CD4-positive, alpha-beta T cell treated with Interleukin-2 at 100 ng/mL for 4 hours (primary cell): ENCODE results near the gene CCK.
"Not testable (repeated sequence)": the region's sequence is repeated elsewhere in the genome, so short reads cannot be mapped to it uniquely, and the experiment has no call there.

Experiments used
- DNase-seq: peaks from one replicate; pipeline ENCODE4 v3.0.0-alpha.2; 2020; ENCODE audit warnings: low spot score

The CCK gene

GRCh38 chr3:42266085-42266484 lies at the start of gene CCK:
TSS of gene CCK (minus strand) at chr3:42266185. CDS start at chr3:42263630, 2,555 bp downstream.
- DNase-seq: no peak

GRCh38 chr3:42314411-42314810 lies 48.4 kb upstream of the CCK start:
- DNase-seq: no peak

GRCh38 chr3:42308651-42309050 lies 42.7 kb upstream of the CCK start:
- no peak for DNase-seq

- no peak for DNase-seq
Measured at GRCh38 chr3:42306499-42306898, 40.5 kb upstream of the CCK start.

GRCh38 chr3:42302924-42303634 lies 37.1 kb upstream of the CCK start:
- DNase-seq: no peak

- no peak for DNase-seq
Measured at GRCh38 chr3:42301446-42302175, 35.6 kb upstream of the CCK start.

- DNase-seq: no peak
Measured at GRCh38 chr3:42300778-42301177, 34.8 kb upstream of the CCK start.

GRCh38 chr3:42300013-42300412 lies 34.0 kb upstream of the CCK start:
- no peak for DNase-seq

- no peak for DNase-seq
Measured at GRCh38 chr3:42298259-42298658, 32.3 kb upstream of the CCK start.

- no peak for DNase-seq
Measured at GRCh38 chr3:42292009-42292408, 26.0 kb upstream of the CCK start.

GRCh38 chr3:42290966-42291714 lies 25.2 kb upstream of the CCK start:
- no peak for DNase-seq

- no peak for DNase-seq
Measured at GRCh38 chr3:42289026-42289425, 23.0 kb upstream of the CCK start.

- DNase-seq: no peak
Measured at GRCh38 chr3:42288385-42288784, 22.4 kb upstream of the CCK start.

GRCh38 chr3:42287423-42287822 lies 21.4 kb upstream of the CCK start:
- not testable (repeated sequence) for DNase-seq

GRCh38 chr3:42277676-42278075 lies 11.7 kb upstream of the CCK start:
- no peak for DNase-seq

GRCh38 chr3:42276141-42277132 lies 10.5 kb upstream of the CCK start:
- no peak for DNase-seq

- DNase-seq: no peak
Measured at GRCh38 chr3:42275217-42275616, 9.2 kb upstream of the CCK start.

- DNase-seq: no peak
Measured at GRCh38 chr3:42274266-42274665, 8.3 kb upstream of the CCK start.

- no peak for DNase-seq
Measured at GRCh38 chr3:42273361-42273760, 7.4 kb upstream of the CCK start.

GRCh38 chr3:42271786-42272185 lies 5.8 kb upstream of the CCK start:
- DNase-seq: no peak

- DNase-seq: no peak
Measured at GRCh38 chr3:42270561-42270960, 4.6 kb upstream of the CCK start.

GRCh38 chr3:42269647-42270046 lies 3.7 kb upstream of the CCK start:
- DNase-seq: no peak
